IPS-15b (cell line): ENCODE measurements around the gene ZNF771.

Source experiments
- H3K27me3 ChIP-seq: one replicate; pipeline ENCODE4 v1.6.1; 2013; ENCODE audit warnings: low read length; ENCODE audit not compliant: control insufficient read depth, insufficient read depth
- H3K36me3 ChIP-seq: one replicate; pipeline ENCODE4 v1.6.1; 2013; ENCODE audit warnings: low read length; ENCODE audit not compliant: control insufficient read depth, insufficient read depth
- H3K4me1 ChIP-seq: one replicate; pipeline ENCODE4 v1.6.1; 2013; ENCODE audit warnings: mild to moderate bottlenecking, low read length; ENCODE audit not compliant: control insufficient read depth, insufficient read depth
- H3K4me3 ChIP-seq: one replicate; pipeline ENCODE4 v1.5.1; 2013; ENCODE audit warnings: low read depth, low read length
- H3K9ac ChIP-seq: one replicate; pipeline ENCODE4 v1.6.1; 2013; ENCODE audit warnings: low read depth, mild to moderate bottlenecking, low read length
- H3K9me3 ChIP-seq: one replicate; pipeline ENCODE4 v1.6.1; 2013; ENCODE audit warnings: mild to moderate bottlenecking, low read length; ENCODE audit not compliant: control insufficient read depth, insufficient read depth

Gene ZNF771

GRCh38 chr16:30413112-30413806, 5.9 kb downstream of the ZNF771 start:
- H3K9me3 ChIP-seq: no peaks in the 10 kb centered on the region
- H3K9ac ChIP-seq: no peak overlapping the region
- H3K36me3 ChIP-seq: no peaks in the 10 kb centered on the region
- H3K27me3 ChIP-seq: no peaks in the 10 kb centered on the region
- H3K4me3 ChIP-seq: no peak overlapping the region
- H3K4me1 ChIP-seq: peaks cover 4% of the 10 kb centered on the region

DNA sequence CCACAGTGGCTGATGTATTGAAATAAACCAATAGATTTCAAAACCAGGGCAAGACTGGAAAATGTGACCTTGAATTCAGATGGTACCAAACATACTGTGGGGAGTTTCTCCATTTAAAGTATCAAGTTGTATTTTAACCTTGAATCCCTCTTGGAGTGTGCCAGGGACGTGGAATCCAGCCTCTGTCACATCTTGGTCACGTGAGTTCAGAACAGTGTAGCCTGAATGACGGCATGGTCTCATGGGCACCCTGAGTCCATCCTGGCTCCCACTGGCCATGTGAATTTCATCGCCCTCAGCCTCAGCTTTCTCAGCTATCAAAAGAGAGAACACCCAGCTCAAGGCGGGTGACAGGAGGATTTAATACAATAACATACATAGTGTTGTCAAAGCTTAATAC, 6.8 kb downstream of the ZNF771 start:
- Histone ChIP-seq H3K9ac (no peak overlapping the region), H3K9me3 (no peaks in the 10 kb centered on the region), H3K27me3 (no peaks in the 10 kb centered on the region), H3K4me3 (no peak overlapping the region), H3K36me3 (no peaks in the 10 kb centered on the region), H3K4me1 (peaks cover 5% of the 10 kb centered on the region)

DNA sequence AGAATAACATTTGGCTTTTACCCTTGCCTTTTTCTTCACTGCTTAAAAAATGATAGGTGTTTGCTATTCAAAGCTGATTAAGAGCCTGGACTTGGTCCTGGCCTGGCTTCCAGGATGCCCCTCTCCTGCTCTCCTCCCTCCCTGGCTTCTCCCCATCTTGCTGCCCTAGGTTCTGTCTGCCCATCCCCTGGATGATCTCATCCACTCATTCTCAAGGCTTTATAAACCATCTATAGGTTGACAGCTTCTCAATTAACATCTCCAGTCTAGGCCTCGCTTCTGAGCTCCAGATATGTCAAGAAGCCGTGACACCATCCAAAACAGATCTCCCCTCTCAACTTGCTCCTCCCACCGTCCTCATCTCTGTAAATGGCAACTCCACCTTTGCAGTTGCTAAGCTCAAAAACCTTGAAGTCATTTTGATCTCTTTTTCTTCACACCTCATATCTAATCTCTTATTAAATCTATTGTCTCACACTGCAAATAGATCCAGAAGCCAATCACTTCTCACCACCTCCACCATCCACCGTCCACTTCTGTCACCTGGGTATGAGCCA, 8.7 kb downstream of the ZNF771 start:
- Histone ChIP-seq H3K4me1 (peaks cover 4% of the 10 kb centered on the region), H3K9ac (no peak overlapping the region), H3K36me3 (no peaks in the 10 kb centered on the region), H3K4me3 (no peak overlapping the region), H3K9me3 (no peaks in the 10 kb centered on the region), H3K27me3 (no peaks in the 10 kb centered on the region)

DNA sequence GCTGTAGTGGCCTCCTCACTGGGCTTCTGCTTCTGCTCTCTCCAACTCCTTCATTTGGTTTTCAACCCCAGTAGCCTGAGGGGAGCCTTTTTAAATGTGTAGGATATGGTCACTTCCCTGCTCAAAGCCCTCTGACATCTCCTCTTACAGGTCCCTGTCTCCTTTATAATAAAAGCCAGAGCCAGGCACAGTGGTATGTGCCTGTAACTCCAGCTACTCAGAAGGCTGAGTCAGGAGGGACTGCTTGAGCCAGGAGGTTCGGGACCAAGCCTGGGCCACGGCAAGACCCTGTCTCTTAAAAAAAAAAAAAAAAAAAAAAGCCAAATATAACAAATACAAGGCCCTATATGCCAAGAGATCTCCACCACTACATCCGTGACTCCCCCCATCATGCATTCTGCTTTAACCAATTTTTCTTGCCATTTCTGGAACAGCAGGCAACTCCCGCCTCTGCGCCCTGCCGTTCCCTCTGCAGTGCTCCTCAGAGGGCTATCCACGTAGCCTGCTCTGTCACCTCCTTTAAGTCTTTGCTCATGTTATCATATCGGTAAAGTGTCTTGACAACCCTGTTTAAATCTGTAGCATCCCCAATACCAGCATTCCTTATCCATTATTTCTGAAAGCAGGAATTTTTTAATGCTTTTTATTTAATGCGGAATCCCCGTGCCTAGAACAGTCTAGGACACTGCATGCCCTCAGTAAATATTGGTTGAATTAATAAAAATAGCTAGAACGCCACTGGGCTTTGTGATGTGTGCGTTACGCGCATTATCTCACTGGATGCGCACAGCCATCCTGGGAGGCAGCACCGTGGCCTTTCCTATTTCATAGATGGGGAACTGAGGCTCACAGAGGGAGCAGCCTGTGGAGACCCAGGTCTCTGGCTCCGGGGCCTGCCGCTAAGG, 9.5 kb downstream of the ZNF771 start:
- Histone ChIP-seq H3K9me3 (no peaks in the 10 kb centered on the region), H3K4me3 (peak overlapping the region; percentile 58), H3K27me3 (no peaks in the 10 kb centered on the region), H3K9ac (no peak overlapping the region), H3K4me1 (peaks cover 4% of the 10 kb centered on the region), H3K36me3 (peaks cover under 1% of the 10 kb centered on the region)

GRCh38 chr16:30417529-30418349, 10.3 kb downstream of the ZNF771 start:
- no peaks in the 10 kb centered on the region for H3K27me3 ChIP-seq
- peak overlapping the region; percentile 58 for H3K4me3 ChIP-seq
- H3K9ac ChIP-seq: peak overlapping the region; percentile 49

GRCh38 chr16:30418350-30419181, 11.2 kb downstream of the ZNF771 start:
- Histone ChIP-seq H3K4me3 (peak overlapping the region; percentile 58), H3K27me3 (no peaks in the 10 kb centered on the region), H3K36me3 (peaks cover 7% of the 10 kb centered on the region), H3K9me3 (no peaks in the 10 kb centered on the region), H3K4me1 (peaks cover 4% of the 10 kb centered on the region), H3K9ac (peak overlapping the region; percentile 49)

More at GRCh38 chr16:30417529-30418349, 10.3 kb downstream of the ZNF771 start:
- peaks cover 4% of the 10 kb centered on the region for H3K36me3 ChIP-seq
- H3K9me3 ChIP-seq: no peaks in the 10 kb centered on the region
- H3K4me1 ChIP-seq: peaks cover 4% of the 10 kb centered on the region

GRCh38 chr16:30421010-30421409, 13.6 kb downstream of the ZNF771 start:
- H3K9ac ChIP-seq: no peak overlapping the region
- peaks cover 4% of the 10 kb centered on the region for H3K4me1 ChIP-seq
- H3K4me3 ChIP-seq: no peak overlapping the region
- peaks cover 21% of the 10 kb centered on the region for H3K36me3 ChIP-seq
- no peaks in the 10 kb centered on the region for H3K9me3 ChIP-seq
- H3K27me3 ChIP-seq: no peaks in the 10 kb centered on the region

DNA sequence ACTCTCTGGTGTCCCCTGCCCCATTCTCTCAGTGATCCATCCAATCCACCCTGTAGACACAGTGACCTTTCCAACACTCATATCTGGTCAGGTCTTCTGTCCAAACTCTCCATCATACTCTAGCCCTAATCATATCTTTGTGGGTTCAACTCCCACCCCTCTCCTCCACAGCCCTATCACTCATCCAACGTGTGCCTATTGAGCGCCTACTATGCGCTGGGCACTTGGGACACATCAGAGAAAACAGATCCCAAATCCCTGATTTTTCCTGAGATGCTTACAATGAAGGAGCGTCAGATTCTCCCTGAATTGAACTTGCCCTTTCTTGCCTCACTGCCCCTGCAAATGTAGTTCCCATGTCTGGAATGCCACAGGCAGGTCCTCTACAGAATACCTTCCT, 20.6 kb downstream of the ZNF771 start:
- no peaks in the 10 kb centered on the region for H3K9me3 ChIP-seq
- H3K36me3 ChIP-seq: peaks cover 29% of the 10 kb centered on the region
- H3K4me3 ChIP-seq: no peak overlapping the region
- no peaks in the 10 kb centered on the region for H3K27me3 ChIP-seq
- no peak overlapping the region for H3K9ac ChIP-seq
- H3K4me1 ChIP-seq: no peaks in the 10 kb centered on the region

DNA sequence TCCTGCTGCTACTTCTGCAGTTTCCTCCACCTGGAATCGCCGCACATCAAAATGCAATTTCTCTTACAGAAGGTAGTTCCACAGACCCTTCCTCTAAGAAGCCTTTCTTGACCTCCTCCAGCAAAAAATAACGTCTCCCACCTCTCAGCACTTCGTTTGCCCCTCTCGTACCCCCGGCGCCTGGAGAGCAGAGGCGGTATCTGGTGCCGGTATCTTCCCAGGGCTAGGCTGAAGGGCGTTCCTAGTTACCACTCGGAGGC, 21.9 kb downstream of the ZNF771 start:
- H3K9me3 ChIP-seq: no peaks in the 10 kb centered on the region
- H3K9ac ChIP-seq: no peak overlapping the region
- H3K27me3 ChIP-seq: no peaks in the 10 kb centered on the region
- H3K4me1 ChIP-seq: no peaks in the 10 kb centered on the region
- peak overlapping the region; percentile 90 for H3K4me3 ChIP-seq
- H3K36me3 ChIP-seq: peaks cover 20% of the 10 kb centered on the region

DNA sequence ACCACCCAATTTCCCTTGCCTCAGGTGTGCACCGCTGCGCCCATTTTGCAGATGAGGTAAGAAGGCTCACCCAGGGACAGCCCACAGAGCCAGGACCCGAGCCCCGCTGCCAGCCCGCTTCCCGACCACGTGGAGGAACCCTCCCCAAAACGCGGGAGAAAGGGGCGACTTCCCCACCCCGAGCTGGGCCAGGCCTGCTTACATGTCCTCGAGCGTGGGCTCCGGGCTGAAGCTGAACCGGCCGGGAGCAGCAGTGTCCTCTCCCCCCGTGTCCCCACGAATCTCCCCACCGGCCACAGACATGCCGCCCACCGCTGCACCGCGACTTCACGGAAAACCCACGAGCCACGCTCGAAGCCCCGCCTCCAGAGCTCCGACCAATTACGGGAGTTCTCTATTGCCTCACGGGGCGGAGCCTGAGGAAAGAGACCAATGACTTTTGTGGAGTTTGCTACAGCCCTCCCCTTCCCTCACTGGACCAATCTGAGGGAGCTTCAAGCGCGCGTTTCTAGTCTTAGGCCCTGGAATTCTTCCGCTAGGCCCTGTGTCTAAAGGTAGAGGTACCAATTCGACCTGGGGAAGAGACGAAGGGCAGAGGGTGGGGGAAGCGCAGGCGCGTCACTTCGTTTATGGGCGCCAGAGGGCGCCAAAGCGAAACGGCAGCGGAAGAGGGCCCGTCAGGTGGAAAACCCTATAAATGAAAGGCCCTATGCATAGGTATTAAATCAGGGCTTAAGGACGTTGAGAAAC, 22.4 kb downstream of the ZNF771 start, which contains the start of gene DCTPP1:
DCTPP1 (minus strand) TSS at position 353 of the 750 bp plus-strand sequence; CDS start at position 303, 50 bp downstream.
- Histone ChIP-seq H3K4me3 (peak within 1 kb of the TSS; percentile 90), H3K9me3 (no peaks in the 10 kb centered on the region), H3K27me3 (no peaks in the 10 kb centered on the region), H3K36me3 (peaks cover 16% of the 10 kb centered on the region), H3K4me1 (no peaks in the 10 kb centered on the region), H3K9ac (peak within 1 kb of the TSS; percentile 42)
